ENCODE measurements around the gene LYPD4.

LYPD4 gene

GRCh38 chr19:41839211-41839610, 5.3 kb downstream of the LYPD4 start:
- H3K4me3 ChIP-seq (ENCODE audit: low read length): no peak overlapping the region
- TF ChIP-seq CTCF (IDR thresholded peaks at IDR 0.05; ENCODE audit: insufficient read depth, low read depth, low read length, missing control alignments): no peak
- no peak for DNase-seq (ENCODE audit: low read depth)

- no peak for TF ChIP-seq CTCF (IDR thresholded peaks at IDR 0.05; ENCODE audit: insufficient read depth, low read depth, low read length, missing control alignments)
- H3K4me3 ChIP-seq (ENCODE audit: low read length): no peak overlapping the region
- no peak for DNase-seq (ENCODE audit: low read depth)
These were observed 6.3 kb downstream of the LYPD4 start for GRCh38 chr19:41837981-41838708.

- H3K4me3 ChIP-seq (ENCODE audit: low read length): no peak overlapping the region
- peak; percentile 63 for DNase-seq (ENCODE audit: low read depth)
- peak; percentile 74 for TF ChIP-seq CTCF (IDR thresholded peaks at IDR 0.05; ENCODE audit: insufficient read depth, low read depth, low read length, missing control alignments)
These were observed 23.3 kb downstream of the LYPD4 start for GRCh38 chr19:41821003-41821735.

- no peak for TF ChIP-seq CTCF (IDR thresholded peaks at IDR 0.05; ENCODE audit: insufficient read depth, low read depth, low read length, missing control alignments)
- DNase-seq (ENCODE audit: low read depth): no peak
- no peak overlapping the region for H3K4me3 ChIP-seq (ENCODE audit: low read length)
These were observed 27.7 kb downstream of the LYPD4 start for GRCh38 chr19:41816761-41817160.

GRCh38 chr19:41815301-41815700, 29.2 kb downstream of the LYPD4 start:
- no peak for DNase-seq (ENCODE audit: low read depth)
- TF ChIP-seq CTCF (IDR thresholded peaks at IDR 0.05; ENCODE audit: insufficient read depth, low read depth, low read length, missing control alignments): no peak
- no peak overlapping the region for H3K4me3 ChIP-seq (ENCODE audit: low read length)

GRCh38 chr19:41813911-41814310, 30.6 kb downstream of the LYPD4 start:
- no peak for TF ChIP-seq CTCF (IDR thresholded peaks at IDR 0.05; ENCODE audit: insufficient read depth, low read depth, low read length, missing control alignments)
- no peak for DNase-seq (ENCODE audit: low read depth)
- no peak overlapping the region for H3K4me3 ChIP-seq (ENCODE audit: low read length)
